Glutamatergic neuron (in vitro differentiated cells): ENCODE results near the gene RPAP3. TPM values are rescaled to one million over a fixed set of nuclear protein-coding genes. Genes with fewer than 3 reads are reported as not detected.

Source experiments
- DNase-seq: peaks from one replicate; pipeline ENCODE4 v3.0.0; 2022
- H3K27ac Mint-ChIP-seq: one replicate; pipeline ENCODE4 v1.8.0; 2020; ENCODE audit warnings: mild to moderate bottlenecking, mixed read lengths, inconsistent platforms; ENCODE audit not compliant: unreplicated experiment
- H3K27me3 Mint-ChIP-seq: one replicate; pipeline ENCODE4 v1.8.0; 2020; ENCODE audit warnings: mild to moderate bottlenecking, moderate library complexity, mixed read lengths, inconsistent platforms; ENCODE audit not compliant: unreplicated experiment
- H3K36me3 Mint-ChIP-seq: one replicate; pipeline ENCODE4 v1.8.0; 2020; ENCODE audit warnings: mild to moderate bottlenecking, mixed read lengths, inconsistent platforms; ENCODE audit not compliant: unreplicated experiment
- H3K4me1 Mint-ChIP-seq: one replicate; pipeline ENCODE4 v1.8.0; 2020; ENCODE audit warnings: mild to moderate bottlenecking, low read depth, mixed read lengths, inconsistent platforms; ENCODE audit not compliant: unreplicated experiment
- H3K4me3 Mint-ChIP-seq: one replicate; pipeline ENCODE4 v1.8.0; 2020; ENCODE audit warnings: mild to moderate bottlenecking, mixed read lengths, inconsistent platforms; ENCODE audit not compliant: unreplicated experiment
- H3K9me3 Mint-ChIP-seq: one replicate; pipeline ENCODE4 v1.8.0; 2020; ENCODE audit warnings: mild to moderate bottlenecking, moderate library complexity, mixed read lengths, inconsistent platforms; ENCODE audit not compliant: unreplicated experiment
- total RNA-seq: library from RNA; stranded (reverse); fragmentation: NEBNext Ultra II Directional; extraction: Animal tissue kit (Norgen Biotek cat#: 25700); gene quantifications from one replicate; pipeline ENCODE4 v1.2.1, GENCODE V29; 2021; ENCODE audit not compliant: unreplicated experiment
- TF ChIP-seq, protein P1 (sequence below): fragments of 200-600 bp; sonication (generic); IDR thresholded peaks from one replicate; pipeline ENCODE4 v1.5.0; 2021; ENCODE audit not compliant: partially characterized antibody, unreplicated experiment

The RPAP3 gene
- total RNA-seq, 1 donor from 2014 or later = 29.5 TPM

DNA sequence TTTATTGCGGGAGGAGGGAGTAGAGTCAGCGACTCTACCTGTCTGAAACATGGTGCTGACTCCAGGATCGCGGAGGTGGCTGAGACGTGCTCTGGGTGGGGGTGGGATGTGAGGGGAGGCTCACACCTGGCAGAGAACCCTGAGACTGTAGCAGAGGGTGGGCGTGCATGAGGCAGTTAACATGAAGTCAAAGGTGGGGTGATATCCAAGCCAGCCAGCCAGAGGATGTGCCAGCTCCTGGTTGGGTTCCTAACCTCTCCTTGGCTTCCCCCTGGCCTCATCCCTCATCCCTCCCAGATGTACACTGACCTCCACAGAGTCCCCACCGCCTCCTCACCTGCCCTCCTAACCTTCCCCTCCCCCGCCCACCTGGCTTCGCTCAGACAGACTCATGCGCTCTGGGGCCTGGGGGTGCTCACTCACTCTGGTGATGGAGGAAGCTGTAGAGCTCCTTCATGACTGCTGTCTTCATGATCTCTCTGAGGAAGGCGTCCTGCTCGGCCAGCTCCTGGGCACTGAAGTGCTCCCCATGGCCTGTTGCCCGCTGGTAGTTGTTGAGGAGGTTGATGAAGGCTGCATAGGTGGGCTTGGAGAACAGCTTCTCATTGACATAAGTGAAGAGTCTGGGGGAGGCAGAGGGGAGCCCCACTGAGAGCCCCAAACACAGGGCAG lies 10.2 kb upstream of the RPAP3 start:
- no peak for DNase-seq
- H3K27ac Mint-ChIP-seq = no peak overlapping the region
- no peaks in the 10 kb centered on the region for H3K27me3 Mint-ChIP-seq
- TF ChIP-seq, protein P1, sequence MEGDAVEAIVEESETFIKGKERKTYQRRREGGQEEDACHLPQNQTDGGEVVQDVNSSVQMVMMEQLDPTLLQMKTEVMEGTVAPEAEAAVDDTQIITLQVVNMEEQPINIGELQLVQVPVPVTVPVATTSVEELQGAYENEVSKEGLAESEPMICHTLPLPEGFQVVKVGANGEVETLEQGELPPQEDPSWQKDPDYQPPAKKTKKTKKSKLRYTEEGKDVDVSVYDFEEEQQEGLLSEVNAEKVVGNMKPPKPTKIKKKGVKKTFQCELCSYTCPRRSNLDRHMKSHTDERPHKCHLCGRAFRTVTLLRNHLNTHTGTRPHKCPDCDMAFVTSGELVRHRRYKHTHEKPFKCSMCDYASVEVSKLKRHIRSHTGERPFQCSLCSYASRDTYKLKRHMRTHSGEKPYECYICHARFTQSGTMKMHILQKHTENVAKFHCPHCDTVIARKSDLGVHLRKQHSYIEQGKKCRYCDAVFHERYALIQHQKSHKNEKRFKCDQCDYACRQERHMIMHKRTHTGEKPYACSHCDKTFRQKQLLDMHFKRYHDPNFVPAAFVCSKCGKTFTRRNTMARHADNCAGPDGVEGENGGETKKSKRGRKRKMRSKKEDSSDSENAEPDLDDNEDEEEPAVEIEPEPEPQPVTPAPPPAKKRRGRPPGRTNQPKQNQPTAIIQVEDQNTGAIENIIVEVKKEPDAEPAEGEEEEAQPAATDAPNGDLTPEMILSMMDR = no peak
- peaks cover 11% of the 10 kb centered on the region for H3K4me1 Mint-ChIP-seq
- peaks cover 2% of the 10 kb centered on the region for H3K9me3 Mint-ChIP-seq
- H3K4me3 Mint-ChIP-seq = no peak overlapping the region
- no peaks in the 10 kb centered on the region for H3K36me3 Mint-ChIP-seq

DNA sequence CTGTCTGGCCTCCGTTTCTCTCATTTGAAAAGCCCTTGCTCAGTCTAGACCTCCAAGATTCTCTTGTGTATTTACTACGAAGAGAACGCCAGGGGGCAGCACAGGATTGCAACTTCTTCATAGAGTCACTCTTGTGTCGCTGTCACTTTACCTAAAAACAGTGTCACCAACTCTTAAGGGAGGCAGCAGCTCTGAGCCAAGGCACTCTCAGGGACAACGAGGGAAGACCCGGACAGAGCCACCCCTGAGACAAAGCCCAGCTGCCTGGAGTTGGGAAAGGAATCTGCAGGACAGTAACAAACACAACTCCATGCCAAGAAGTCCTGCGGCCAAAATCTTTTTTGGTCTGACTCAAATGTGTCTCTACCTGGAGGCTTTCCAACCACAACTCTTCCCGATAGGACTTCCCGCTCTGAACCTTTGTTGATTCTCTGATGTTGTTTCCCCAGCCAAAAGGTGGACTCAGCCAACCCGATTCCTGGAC lies 9.6 kb upstream of the RPAP3 start:
- no peak overlapping the region for H3K4me3 Mint-ChIP-seq
- H3K27me3 Mint-ChIP-seq = no peaks in the 10 kb centered on the region
- peak; percentile 78 for DNase-seq
- no peak overlapping the region for H3K27ac Mint-ChIP-seq
- H3K36me3 Mint-ChIP-seq = no peaks in the 10 kb centered on the region
- H3K4me1 Mint-ChIP-seq = peaks cover 11% of the 10 kb centered on the region
- peaks cover 2% of the 10 kb centered on the region for H3K9me3 Mint-ChIP-seq
- TF ChIP-seq, protein P1 = peak; percentile 83

DNA sequence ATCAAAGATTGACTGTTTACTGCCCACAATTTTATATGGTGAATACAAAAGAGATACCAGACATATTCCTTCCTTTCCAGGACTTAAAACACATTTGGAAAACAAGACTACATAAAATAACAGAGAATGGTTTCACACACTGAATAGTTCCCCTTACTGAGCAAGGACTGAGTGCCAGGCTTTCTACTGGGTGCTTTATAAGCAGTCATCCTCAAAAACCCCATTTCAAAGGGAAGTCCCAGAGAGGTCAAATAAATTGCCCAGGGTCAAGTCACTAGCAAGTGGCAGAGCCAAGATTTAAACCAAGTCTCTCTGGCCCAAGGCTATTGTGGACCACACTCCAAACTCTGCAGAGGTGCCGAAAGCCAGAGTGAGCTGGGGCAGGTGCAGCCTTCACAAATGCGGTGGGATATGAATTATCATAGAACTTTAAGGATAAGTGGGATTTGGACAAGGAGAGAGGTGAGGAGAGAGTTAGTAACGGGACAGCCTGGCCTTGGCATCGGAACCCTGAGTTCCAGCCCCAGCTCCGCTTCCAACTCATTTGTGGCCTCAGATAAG lies 9.1 kb upstream of the RPAP3 start:
- Mint-ChIP-seq H3K4me3 (no peak overlapping the region), H3K27me3 (no peaks in the 10 kb centered on the region), H3K36me3 (no peaks in the 10 kb centered on the region), H3K9me3 (peaks cover 2% of the 10 kb centered on the region), H3K4me1 (peaks cover 11% of the 10 kb centered on the region), H3K27ac (no peak overlapping the region)
- TF ChIP-seq, protein P1 = no peak
- no peak for DNase-seq

DNA sequence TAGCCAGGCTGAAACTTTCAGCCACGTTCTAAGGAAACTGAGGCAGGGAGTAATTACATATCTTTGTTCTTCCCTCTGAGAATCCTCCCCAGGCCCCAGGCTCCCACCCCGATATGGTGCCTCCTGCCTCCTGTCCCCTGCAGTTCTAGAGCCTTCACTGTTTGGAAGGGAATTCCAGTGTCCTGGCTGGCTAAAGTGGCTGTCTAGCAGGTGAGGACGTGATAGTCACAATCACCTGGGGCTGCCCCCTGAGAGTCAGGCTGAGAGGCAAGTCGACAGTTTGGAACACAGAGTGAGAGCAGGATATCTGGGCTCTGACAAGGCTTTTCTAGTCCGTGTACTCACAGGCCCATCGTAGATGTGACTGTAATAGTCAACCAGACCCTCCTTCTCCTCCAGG lies 6.3 kb upstream of the RPAP3 start:
- no peaks in the 10 kb centered on the region for H3K27me3 Mint-ChIP-seq
- DNase-seq = no peak
- TF ChIP-seq, protein P1 = no peak
- peaks cover 6% of the 10 kb centered on the region for H3K4me1 Mint-ChIP-seq
- H3K9me3 Mint-ChIP-seq = no peaks in the 10 kb centered on the region
- no peaks in the 10 kb centered on the region for H3K36me3 Mint-ChIP-seq
- no peak overlapping the region for H3K4me3 Mint-ChIP-seq
- no peak overlapping the region for H3K27ac Mint-ChIP-seq

DNA sequence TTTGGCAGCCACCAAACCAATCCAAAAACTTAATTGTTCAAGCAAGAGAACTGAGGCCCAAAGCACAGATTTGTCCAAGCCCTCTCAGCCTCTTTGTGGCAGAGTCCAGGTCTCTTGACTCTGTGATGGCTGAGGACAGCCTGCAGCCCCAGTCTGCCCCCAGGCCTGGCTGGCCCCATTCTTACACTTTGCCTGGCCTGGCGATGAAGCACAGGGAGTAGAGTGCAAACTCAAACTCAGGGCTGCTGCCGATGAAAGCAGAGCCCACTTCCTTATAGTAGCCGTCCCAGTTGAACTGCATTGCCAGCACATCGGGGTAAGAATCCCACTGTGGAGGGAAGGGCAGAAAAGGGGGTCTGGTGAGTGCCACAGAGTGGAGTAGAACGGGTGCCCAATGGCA lies 5.6 kb upstream of the RPAP3 start:
- H3K4me3 Mint-ChIP-seq = no peak overlapping the region
- TF ChIP-seq, protein P1 = no peak
- no peak overlapping the region for H3K27ac Mint-ChIP-seq
- no peak for DNase-seq
- H3K27me3 Mint-ChIP-seq = no peaks in the 10 kb centered on the region
- H3K9me3 Mint-ChIP-seq = peaks cover 1% of the 10 kb centered on the region
- H3K36me3 Mint-ChIP-seq = no peaks in the 10 kb centered on the region
- H3K4me1 Mint-ChIP-seq = peaks cover 5% of the 10 kb centered on the region
